Endothelial cell of umbilical vein (primary cell): Measurements from ENCODE around the gene ATXN7. TPM values are rescaled to one million over a fixed set of nuclear protein-coding genes. Genes with fewer than 3 reads are reported as not detected.

Experiments used
- BruUV-seq: library from RNA; stranded (reverse); fragments of 400-500 nt; replicated peaks from 2 replicates; lab custom pipeline; 2021; lab: Mats Ljungman, UMichigan
- CTCF ChIA-PET: fragments of 300-600, 350-600 bp; sonication (Branson Sonifier 250); formaldehyde crosslinking; loops from one replicate; lab custom pipeline; 2021; ENCODE audit warnings: antibody characterized with exemption, inconsistent platforms; lab: Charles Lee
- POLR2A ChIA-PET: fragments of 300-600, 350-600 bp; sonication (Branson Sonifier 250); formaldehyde crosslinking; loops from one replicate; lab custom pipeline; 2021; ENCODE audit warnings: antibody characterized with exemption, inconsistent platforms; lab: Charles Lee
- DNase-seq: peaks from one replicate; pipeline ENCODE4 v3.0.0-alpha.2; 2011; ENCODE audit warnings: low read depth, low spot score
- FAIRE-seq: peaks from 2 replicates; lab custom pipeline; 2011; peaks lifted over from hg19 to GRCh38; lab: Jason Lieb, UNC
- H2AFZ ChIP-seq: 2 replicates; pipeline ENCODE4 v1.6.0; 2012; ENCODE audit warnings: low read depth, low read length, control low read depth, inconsistent platforms
- H3K27ac ChIP-seq: 2 replicates; pipeline ENCODE4 v1.5.1; 2011; ENCODE audit warnings: low read depth, mild to moderate bottlenecking, control low read depth, low read length, moderate library complexity; ENCODE audit not compliant: insufficient read depth
- H3K27me3 ChIP-seq, 2 experiments: 2 replicates each; pipeline versions ENCODE4 v1.6.0 to v1.6.1; 2011; ENCODE audit warnings: low read length in 2 of 2, mixed read lengths in 1 of 2; ENCODE audit not compliant: control insufficient read depth in 2 of 2, insufficient read depth in 2 of 2
- H3K36me3 ChIP-seq, 2 experiments: 2 replicates in 1 of 2; 3 replicates in 1 of 2; pipeline ENCODE4 v1.5.1; 2011; ENCODE audit warnings: low read length in 2 of 2, mild to moderate bottlenecking in 1 of 2, moderate library complexity in 1 of 2; ENCODE audit not compliant: control insufficient read depth in 2 of 2, insufficient read depth in 2 of 2; ENCODE audit errors: extremely low read depth in 1 of 2
- H3K4me1 ChIP-seq: 3 replicates; pipeline ENCODE4 v1.5.1; 2011; ENCODE audit warnings: mild to moderate bottlenecking, low read length; ENCODE audit not compliant: control insufficient read depth, insufficient read depth; ENCODE audit errors: extremely low read depth
- H3K4me2 ChIP-seq: 2 replicates; pipeline ENCODE4 v1.6.1; 2011; ENCODE audit warnings: low read length, control low read depth, mixed read lengths; ENCODE audit not compliant: insufficient read depth
- H3K4me3 ChIP-seq, 3 experiments: fragments of 200-600 bp in 1 of 3; sonication (generic), shearing (Covaris generic) in 1 of 3; replicated peaks in 1 of 3; 2 replicates each; pipeline ENCODE4 v1.5.1; 2011 to 2016; ENCODE audit warnings: control low read depth in 3 of 3, low read length in 3 of 3, mild to moderate bottlenecking in 2 of 3, inconsistent platforms in 1 of 3, low read depth in 1 of 3, moderate library complexity in 1 of 3; ENCODE audit not compliant: insufficient read depth in 1 of 3
- H3K79me2 ChIP-seq: 2 replicates; pipeline ENCODE4 v1.6.0; 2012; ENCODE audit warnings: low read length, inconsistent platforms; ENCODE audit not compliant: control insufficient read depth, insufficient read depth
- H3K9ac ChIP-seq: replicated peaks from 2 replicates; pipeline ENCODE3; 2011; ENCODE audit warnings: low read length, control low read depth; ENCODE audit not compliant: insufficient read depth; ENCODE audit errors: extremely low read depth
- H3K9me1 ChIP-seq: replicated peaks from 3 replicates; pipeline ENCODE4 v1.6.0; 2011; ENCODE audit warnings: mild to moderate bottlenecking, low read length; ENCODE audit not compliant: control insufficient read depth, insufficient read depth; ENCODE audit errors: extremely low read depth
- H3K9me3 ChIP-seq: replicated peaks from 2 replicates; pipeline ENCODE4 v1.5.1; 2012; ENCODE audit warnings: low read length, inconsistent platforms; ENCODE audit not compliant: control insufficient read depth, insufficient read depth
- H4K20me1 ChIP-seq: replicated peaks from 2 replicates; pipeline ENCODE3; 2011; ENCODE audit warnings: mild to moderate bottlenecking, low read length; ENCODE audit not compliant: control insufficient read depth, insufficient read depth; ENCODE audit errors: extremely low read depth
- EZH2 ChIP-seq: IDR thresholded peaks from 2 replicates; pipeline ENCODE4 v1.6.1; 2012; ENCODE audit warnings: borderline replicate concordance, low read depth, mild to moderate bottlenecking, moderate library complexity, low read length, inconsistent platforms; ENCODE audit not compliant: severe bottlenecking
- FOS ChIP-seq: IDR thresholded peaks from 2 replicates; pipeline ENCODE4 v1.6.1; 2011; ENCODE audit warnings: mild to moderate bottlenecking, low read length, moderate library complexity, borderline replicate concordance; ENCODE audit not compliant: insufficient read depth
- GATA2 ChIP-seq: IDR thresholded peaks from 2 replicates; pipeline ENCODE4 v1.7.0; 2011; ENCODE audit warnings: low read depth, mild to moderate bottlenecking, moderate library complexity, mixed read lengths, low read length; ENCODE audit not compliant: insufficient read length, insufficient read depth
- JUN ChIP-seq: IDR thresholded peaks from 2 replicates; pipeline ENCODE4 v1.6.1; 2011; ENCODE audit warnings: borderline replicate concordance, low read depth; ENCODE audit not compliant: insufficient read length, insufficient read depth
- MYC ChIP-seq: IDR thresholded peaks from one replicate; pipeline ENCODE4 v1.6.1; 2011; ENCODE audit warnings: mild to moderate bottlenecking, low read depth, low read length
- POLR2A ChIP-seq: IDR thresholded peaks from 2 replicates; pipeline ENCODE4 v1.6.1; 2012; ENCODE audit warnings: low read depth, mild to moderate bottlenecking, control low read depth, low read length
- POLR2AphosphoS5 ChIP-seq: IDR thresholded peaks from 2 replicates; pipeline ENCODE4 v1.6.1; 2012; ENCODE audit warnings: low read depth, mild to moderate bottlenecking, control low read depth, low read length, moderate library complexity; ENCODE audit not compliant: insufficient read depth
- dilution Hi-C: fragments of 300-500 bp; cut with MboI; formaldehyde crosslinking; loops from one replicate; pipeline ENCODE4 v1.15.0; 2019; ENCODE audit warnings: low sequenced_read_pairs; ENCODE audit not compliant: extremely low pct_ligation_motif_present
- intact Hi-C: fragments of 100-400 bp; cut with micrococcal nuclease; formaldehyde crosslinking; loops from one replicate; pipeline ENCODE4 v1.10.0; 2022
- polyA plus RNA-seq, 4 experiments: library from polyadenylated mRNA; depleted of rRNA in 3 of 4; stranded (reverse) in 3 of 4; unstranded in 1 of 4; fragments of >200 nt; gene quantifications; 2 replicates each; pipeline versions ENCODE4 v1.2.1 to v1.2.3, GENCODE V29; 2011 to 2012; ENCODE audit warnings: missing spikeins in 1 of 4
- total RNA-seq: library from RNA; stranded (reverse); gene quantifications from 2 replicates; pipeline ENCODE4 v1.2.3, GENCODE V29; 2021
- TF ChIP-seq, protein P1 (sequence below), 2 donors: IDR thresholded peaks; 1 replicate in 1 of 2; 2 replicates in 1 of 2; pipeline ENCODE4 v1.5.1; 2011; ENCODE audit warnings: low read length in 2 of 2, mild to moderate bottlenecking in 2 of 2, moderate library complexity in 2 of 2, control low read depth in 1 of 2, inconsistent platforms in 1 of 2, low read depth in 1 of 2; ENCODE audit not compliant: insufficient read depth in 1 of 2; ENCODE audit errors: extremely low read depth in 1 of 2
- TF ChIP-seq, protein P2 (sequence below): IDR thresholded peaks from 2 replicates; pipeline ENCODE4 v1.6.1; 2011; ENCODE audit not compliant: insufficient read depth, insufficient read length

ATXN7 gene
- total and polyA plus RNA-seq, 2 donors (not counting 3 experiments of a cell fraction or from before 2014, with no cell fraction given), result 21.2 to 34.7 TPM

DNA sequence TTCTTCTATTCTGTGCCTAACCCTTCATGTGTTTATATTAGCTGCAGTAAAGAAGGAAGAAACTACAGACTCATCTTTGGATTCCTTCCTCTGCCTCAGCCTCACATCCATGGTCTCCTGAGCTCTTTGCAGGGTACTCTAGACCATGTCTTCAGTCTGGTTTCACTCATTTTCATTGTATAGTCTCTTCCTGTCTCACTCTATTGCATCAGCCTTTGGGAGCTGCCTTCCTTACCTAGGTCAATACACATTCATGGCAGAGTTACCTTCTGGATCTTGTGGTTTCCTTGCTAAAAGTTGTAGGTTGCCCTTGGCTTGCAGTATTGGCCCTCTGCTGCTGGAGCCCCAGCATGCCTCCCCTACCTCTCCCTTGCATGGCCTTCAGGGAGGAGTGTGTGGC lies 80.0 kb downstream of the ATXN7 start:
- dilution Hi-C loops, result no loop called here
- intact Hi-C loops, result no loop called here
- CTCF ChIA-PET, result interaction anchor here (0.6 to 1.3 kb wide), 4 partner anchors 8 to 17 kb away, joined by 3 read pairs; no protein-coding TSS in a partner anchor

DNA sequence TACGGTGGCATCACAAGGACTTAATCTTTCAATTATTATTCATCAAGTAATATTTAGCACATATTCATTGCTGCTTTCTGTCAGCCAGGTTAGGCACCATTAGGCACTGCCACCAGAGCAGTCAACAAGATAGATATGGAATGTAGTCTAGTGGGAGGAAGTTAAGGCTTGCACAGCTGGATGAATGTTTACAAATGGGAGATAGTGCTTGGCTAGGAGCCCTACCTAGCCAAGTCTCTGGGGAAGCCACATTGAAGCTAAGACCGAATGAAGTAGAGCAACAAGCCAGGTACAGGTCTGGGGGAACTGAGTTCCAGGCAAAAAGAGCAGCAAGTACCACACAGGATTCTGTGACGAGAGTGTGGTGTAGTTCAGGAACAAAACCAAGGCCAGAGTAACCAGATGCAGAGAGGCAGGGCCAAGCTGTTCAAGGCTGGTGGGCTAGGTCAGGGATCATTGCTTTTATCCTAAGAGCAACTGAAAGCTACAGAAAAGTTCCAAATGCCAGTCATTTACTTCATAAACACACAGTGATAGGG lies 82.0 kb downstream of the ATXN7 start:
- H3K27me3 ChIP-seq, result no peaks in the 10 kb centered on the region
- H3K4me2 ChIP-seq, result no peak overlapping the region
- no peak overlapping the region for H3K27ac ChIP-seq
- no peaks in the 10 kb centered on the region for H4K20me1 ChIP-seq
- no peaks in the 10 kb centered on the region for H3K9me1 ChIP-seq
- H3K79me2 ChIP-seq, result peaks cover 54% of the 10 kb centered on the region
- DNase-seq (no peak), FAIRE-seq (no peak)
- H3K4me1 ChIP-seq, result no peaks in the 10 kb centered on the region
- no TSS peak for BruUV-seq
- ChIA-PET CTCF (interaction anchor here (1.9 to 3.2 kb wide), 2 partner anchors 9 to 15 kb away, joined by 7 read pairs; no protein-coding TSS in a partner anchor), POLR2A (no interaction called here)
- H3K9me3 ChIP-seq, result no peaks in the 10 kb centered on the region
- peaks cover 0 to 2% of the 10 kb centered on the region in 2 experiments for H3K36me3 ChIP-seq
- dilution Hi-C loops, result no loop called here
- no peak overlapping the region for H2AFZ ChIP-seq
- TF ChIP-seq POLR2AphosphoS5, result no peak
- TF ChIP-seq EZH2, result no peak
- no peak for TF ChIP-seq GATA2
- TF ChIP-seq MYC, result no peak
- no peak for TF ChIP-seq JUN
- TF ChIP-seq FOS, result no peak
- TF ChIP-seq, protein P1, sequence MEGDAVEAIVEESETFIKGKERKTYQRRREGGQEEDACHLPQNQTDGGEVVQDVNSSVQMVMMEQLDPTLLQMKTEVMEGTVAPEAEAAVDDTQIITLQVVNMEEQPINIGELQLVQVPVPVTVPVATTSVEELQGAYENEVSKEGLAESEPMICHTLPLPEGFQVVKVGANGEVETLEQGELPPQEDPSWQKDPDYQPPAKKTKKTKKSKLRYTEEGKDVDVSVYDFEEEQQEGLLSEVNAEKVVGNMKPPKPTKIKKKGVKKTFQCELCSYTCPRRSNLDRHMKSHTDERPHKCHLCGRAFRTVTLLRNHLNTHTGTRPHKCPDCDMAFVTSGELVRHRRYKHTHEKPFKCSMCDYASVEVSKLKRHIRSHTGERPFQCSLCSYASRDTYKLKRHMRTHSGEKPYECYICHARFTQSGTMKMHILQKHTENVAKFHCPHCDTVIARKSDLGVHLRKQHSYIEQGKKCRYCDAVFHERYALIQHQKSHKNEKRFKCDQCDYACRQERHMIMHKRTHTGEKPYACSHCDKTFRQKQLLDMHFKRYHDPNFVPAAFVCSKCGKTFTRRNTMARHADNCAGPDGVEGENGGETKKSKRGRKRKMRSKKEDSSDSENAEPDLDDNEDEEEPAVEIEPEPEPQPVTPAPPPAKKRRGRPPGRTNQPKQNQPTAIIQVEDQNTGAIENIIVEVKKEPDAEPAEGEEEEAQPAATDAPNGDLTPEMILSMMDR (IDR thresholded peaks at IDR 0.05; ENCODE audit: extremely low read depth in 1 of 2, insufficient read depth in 1 of 2, low read depth in 1 of 2, low read length in 2 of 2), result no peak
- TF ChIP-seq, protein P2, sequence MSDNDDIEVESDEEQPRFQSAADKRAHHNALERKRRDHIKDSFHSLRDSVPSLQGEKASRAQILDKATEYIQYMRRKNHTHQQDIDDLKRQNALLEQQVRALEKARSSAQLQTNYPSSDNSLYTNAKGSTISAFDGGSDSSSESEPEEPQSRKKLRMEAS, result no peak
- no peak for TF ChIP-seq POLR2A
- no peak overlapping the region for H3K9ac ChIP-seq
- H3K4me3 ChIP-seq, result no peak overlapping the region
- intact Hi-C loops, result no loop called here

More for the DNA sequence above, 80.0 kb downstream of the ATXN7 start:
- Histone ChIP-seq H3K9me3 (no peaks in the 10 kb centered on the region), H3K36me3 (peaks cover 0 to 2% of the 10 kb centered on the region in 2 experiments), H3K27me3 (no peaks in the 10 kb centered on the region), H2AFZ (no peak overlapping the region), H3K79me2 (peaks cover 67% of the 10 kb centered on the region), H3K9ac (no peak overlapping the region), H4K20me1 (peaks cover 2% of the 10 kb centered on the region), H3K4me3 (no peak overlapping the region), H3K9me1 (no peaks in the 10 kb centered on the region), H3K4me1 (peaks cover 10% of the 10 kb centered on the region), H3K27ac (no peak overlapping the region), H3K4me2 (no peak overlapping the region)
- TF ChIP-seq EZH2, result no peak
- no peak for TF ChIP-seq POLR2A
- TF ChIP-seq FOS, result no peak
- TF ChIP-seq MYC, result no peak
- no peak for TF ChIP-seq GATA2
- FAIRE-seq (no peak), DNase-seq (no peak)
- no TSS peak for BruUV-seq
- POLR2A ChIA-PET, result no interaction called here
